22Rv1 (cell line): ENCODE data around the gene OR2M7.

Experiments
- CTCF ChIP-seq: fragments of 450-650 bp; IDR thresholded peaks from 2 replicates; pipeline ENCODE4 v1.5.1; 2017; ENCODE audit warnings: mild to moderate bottlenecking
- ZFX ChIP-seq: fragments of 450-650 bp; IDR thresholded peaks from 2 replicates; pipeline ENCODE4 v1.6.1; 2017; ENCODE audit warnings: antibody characterized with exemption, borderline replicate concordance

- TF ChIP-seq CTCF (no peak), ZFX (no peak)
Measured at GRCh38 chr1:248372394-248372793, 48.0 kb upstream of the OR2M7 start.
